ENCODE data around the gene FMNL2. TPM values are rescaled to one million over a fixed set of nuclear protein-coding genes. Genes with fewer than 3 reads are reported as not detected.
A peak's percentile ranks its signal among the peaks of the same experiment; 100 is the strongest.

FMNL2 gene
- total RNA-seq, 1 donor from 2014 or later, result 166 TPM

DNA sequence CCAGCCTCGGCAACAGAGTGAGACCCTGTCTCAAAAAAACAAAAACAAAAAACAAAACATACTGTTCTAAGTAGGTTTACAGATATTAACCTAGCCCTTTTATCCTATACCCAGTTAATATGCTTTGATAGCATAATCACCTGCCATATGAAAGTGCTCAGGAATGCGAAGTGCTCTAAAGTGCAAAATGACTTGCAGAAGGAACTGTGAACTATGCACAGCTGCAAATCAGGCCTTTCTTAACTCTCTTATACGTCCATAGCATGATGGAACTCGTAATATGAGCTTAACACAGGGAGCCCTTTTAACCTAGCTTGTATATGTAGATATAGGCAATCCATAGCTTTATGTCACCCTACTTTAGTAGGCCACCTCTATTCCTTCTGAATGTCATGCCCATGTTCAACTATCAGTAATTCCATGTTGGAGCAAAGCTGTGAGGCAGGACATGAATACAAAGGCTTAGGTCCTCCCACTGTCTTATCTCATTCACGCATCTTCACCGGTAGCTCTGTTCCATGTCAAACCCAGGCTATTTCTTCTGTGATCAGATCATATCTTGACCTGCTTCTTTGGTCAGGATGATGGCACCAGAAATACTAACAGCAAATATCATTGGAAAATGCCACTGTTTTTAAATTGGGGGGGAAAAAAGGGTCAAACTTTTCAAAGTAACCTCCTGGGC lies 309.4 kb downstream of the FMNL2 start:
- H3K4me3 Mint-ChIP-seq (ENCODE audit: unreplicated experiment), result no peak overlapping the region
- no peak for DNase-seq
- no peaks in the 10 kb centered on the region for H3K4me1 Mint-ChIP-seq (ENCODE audit: low read depth, unreplicated experiment)
- peaks cover 4% of the 10 kb centered on the region for H3K27me3 Mint-ChIP-seq (ENCODE audit: unreplicated experiment)
- peaks cover 9% of the 10 kb centered on the region for H3K36me3 Mint-ChIP-seq (ENCODE audit: unreplicated experiment)
- no peak overlapping the region for H3K27ac Mint-ChIP-seq (ENCODE audit: unreplicated experiment)
- TF ChIP-seq, protein P1, sequence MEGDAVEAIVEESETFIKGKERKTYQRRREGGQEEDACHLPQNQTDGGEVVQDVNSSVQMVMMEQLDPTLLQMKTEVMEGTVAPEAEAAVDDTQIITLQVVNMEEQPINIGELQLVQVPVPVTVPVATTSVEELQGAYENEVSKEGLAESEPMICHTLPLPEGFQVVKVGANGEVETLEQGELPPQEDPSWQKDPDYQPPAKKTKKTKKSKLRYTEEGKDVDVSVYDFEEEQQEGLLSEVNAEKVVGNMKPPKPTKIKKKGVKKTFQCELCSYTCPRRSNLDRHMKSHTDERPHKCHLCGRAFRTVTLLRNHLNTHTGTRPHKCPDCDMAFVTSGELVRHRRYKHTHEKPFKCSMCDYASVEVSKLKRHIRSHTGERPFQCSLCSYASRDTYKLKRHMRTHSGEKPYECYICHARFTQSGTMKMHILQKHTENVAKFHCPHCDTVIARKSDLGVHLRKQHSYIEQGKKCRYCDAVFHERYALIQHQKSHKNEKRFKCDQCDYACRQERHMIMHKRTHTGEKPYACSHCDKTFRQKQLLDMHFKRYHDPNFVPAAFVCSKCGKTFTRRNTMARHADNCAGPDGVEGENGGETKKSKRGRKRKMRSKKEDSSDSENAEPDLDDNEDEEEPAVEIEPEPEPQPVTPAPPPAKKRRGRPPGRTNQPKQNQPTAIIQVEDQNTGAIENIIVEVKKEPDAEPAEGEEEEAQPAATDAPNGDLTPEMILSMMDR (IDR thresholded peaks at IDR 0.05; ENCODE audit: partially characterized antibody, unreplicated experiment), result no peak
- H3K9me3 Mint-ChIP-seq (ENCODE audit: unreplicated experiment), result peaks cover 13% of the 10 kb centered on the region

DNA sequence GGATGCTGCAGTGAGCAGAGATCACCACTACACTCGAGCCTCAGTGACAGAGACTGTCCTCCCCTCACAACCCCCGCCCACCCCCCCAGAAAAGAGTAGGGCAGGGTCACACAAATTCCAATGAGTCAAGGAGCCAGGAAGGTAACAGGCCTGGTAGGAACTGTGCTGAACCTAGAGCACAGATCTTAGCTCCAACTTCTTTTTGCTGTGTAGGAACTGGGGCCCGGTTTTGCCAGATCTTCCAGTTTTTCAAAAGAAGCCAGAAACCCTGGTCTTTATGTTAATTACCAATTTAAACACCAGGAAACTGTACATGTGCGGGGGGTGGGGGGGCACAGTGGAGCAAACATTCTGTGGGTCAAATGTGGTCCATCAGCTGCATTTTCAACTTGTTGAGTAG lies 311.3 kb downstream of the FMNL2 start:
- peaks cover 4% of the 10 kb centered on the region for H3K27me3 Mint-ChIP-seq (ENCODE audit: unreplicated experiment)
- H3K4me1 Mint-ChIP-seq (ENCODE audit: low read depth, unreplicated experiment), result no peaks in the 10 kb centered on the region
- peaks cover 14% of the 10 kb centered on the region for H3K9me3 Mint-ChIP-seq (ENCODE audit: unreplicated experiment)
- TF ChIP-seq, protein P1 (IDR thresholded peaks at IDR 0.05; ENCODE audit: partially characterized antibody, unreplicated experiment), result no peak
- H3K36me3 Mint-ChIP-seq (ENCODE audit: unreplicated experiment), result peaks cover 4% of the 10 kb centered on the region
- no peak for DNase-seq
- no peak overlapping the region for H3K4me3 Mint-ChIP-seq (ENCODE audit: unreplicated experiment)
- H3K27ac Mint-ChIP-seq (ENCODE audit: unreplicated experiment), result no peak overlapping the region

DNA sequence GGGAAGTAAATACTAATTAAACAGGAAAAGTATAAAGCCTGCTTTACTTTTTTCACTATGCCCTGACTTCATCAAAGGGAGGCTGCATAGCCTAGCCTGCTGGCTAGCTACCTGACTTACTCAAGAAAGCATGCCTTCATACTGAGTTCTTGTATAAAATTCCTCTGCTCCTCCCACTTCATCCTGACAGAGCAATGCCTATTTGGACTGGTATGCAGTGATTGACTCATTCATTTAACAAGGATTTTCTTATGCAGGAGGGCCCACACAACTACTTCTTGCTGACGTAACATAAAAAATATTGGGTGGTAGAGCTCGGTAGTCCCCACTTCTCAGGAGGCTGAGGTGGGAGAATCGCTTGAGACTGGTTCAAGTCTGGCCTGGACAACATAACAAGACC lies 311.8 kb downstream of the FMNL2 start:
- Mint-ChIP-seq H3K27me3 (ENCODE audit: unreplicated experiment) (peaks cover 4% of the 10 kb centered on the region), H3K4me3 (ENCODE audit: unreplicated experiment) (no peak overlapping the region), H3K36me3 (ENCODE audit: unreplicated experiment) (no peaks in the 10 kb centered on the region), H3K27ac (ENCODE audit: unreplicated experiment) (peak overlapping the region; percentile 71), H3K9me3 (ENCODE audit: unreplicated experiment) (peaks cover 11% of the 10 kb centered on the region), H3K4me1 (ENCODE audit: low read depth, unreplicated experiment) (no peaks in the 10 kb centered on the region)
- TF ChIP-seq, protein P1 (IDR thresholded peaks at IDR 0.05; ENCODE audit: partially characterized antibody, unreplicated experiment), result no peak
- no peak for DNase-seq

DNA sequence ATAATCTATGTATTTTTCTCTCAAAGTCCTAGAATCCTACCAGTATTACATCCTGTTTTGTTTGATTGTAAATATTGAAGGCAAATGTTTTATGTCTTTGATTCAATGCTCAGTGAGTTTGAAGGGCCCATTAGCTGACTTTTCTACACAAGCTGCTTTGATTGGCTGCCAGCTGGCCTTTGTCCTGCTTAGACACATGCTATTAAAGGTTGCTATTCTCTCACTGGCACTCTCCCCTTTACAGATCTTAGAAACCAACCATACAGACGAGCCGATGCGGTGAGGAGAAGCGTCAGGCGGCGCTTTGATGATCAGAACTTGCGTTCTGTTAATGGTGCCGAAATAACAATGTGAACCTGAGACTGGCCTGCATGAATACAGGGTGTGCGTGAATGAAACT lies 312.6 kb downstream of the FMNL2 start:
- no peak overlapping the region for H3K4me3 Mint-ChIP-seq (ENCODE audit: unreplicated experiment)
- DNase-seq, result no peak
- TF ChIP-seq, protein P1 (IDR thresholded peaks at IDR 0.05; ENCODE audit: partially characterized antibody, unreplicated experiment), result no peak
- H3K4me1 Mint-ChIP-seq (ENCODE audit: low read depth, unreplicated experiment), result no peaks in the 10 kb centered on the region
- no peaks in the 10 kb centered on the region for H3K36me3 Mint-ChIP-seq (ENCODE audit: unreplicated experiment)
- peak overlapping the region; percentile 76 for H3K27ac Mint-ChIP-seq (ENCODE audit: unreplicated experiment)
- H3K9me3 Mint-ChIP-seq (ENCODE audit: unreplicated experiment), result peaks cover 8% of the 10 kb centered on the region
- H3K27me3 Mint-ChIP-seq (ENCODE audit: unreplicated experiment), result peaks cover 4% of the 10 kb centered on the region

DNA sequence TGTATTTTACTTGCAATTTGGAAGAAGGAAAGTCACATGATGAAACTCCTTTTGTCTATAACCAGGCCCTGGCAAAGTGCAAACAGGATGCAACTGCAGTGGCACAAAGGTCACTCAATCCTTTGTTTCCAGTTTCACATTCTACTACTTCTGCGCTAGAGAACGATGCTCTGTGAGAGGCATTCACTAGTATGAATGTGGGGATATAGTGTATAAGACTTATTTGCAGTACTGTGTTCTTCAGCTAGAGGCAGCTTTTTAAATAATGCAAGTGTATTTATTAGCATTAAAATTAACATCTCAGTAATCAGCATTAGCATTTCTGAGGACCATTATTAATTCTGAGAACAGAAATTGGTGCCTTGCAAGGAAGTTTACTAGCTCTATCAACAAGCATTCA lies 313.4 kb downstream of the FMNL2 start:
- Mint-ChIP-seq H3K27ac (ENCODE audit: unreplicated experiment) (peak overlapping the region; percentile 76), H3K9me3 (ENCODE audit: unreplicated experiment) (peaks cover 8% of the 10 kb centered on the region), H3K4me1 (ENCODE audit: low read depth, unreplicated experiment) (no peaks in the 10 kb centered on the region), H3K4me3 (ENCODE audit: unreplicated experiment) (no peak overlapping the region), H3K36me3 (ENCODE audit: unreplicated experiment) (no peaks in the 10 kb centered on the region), H3K27me3 (ENCODE audit: unreplicated experiment) (peaks cover 4% of the 10 kb centered on the region)
- no peak for DNase-seq
- TF ChIP-seq, protein P1 (IDR thresholded peaks at IDR 0.05; ENCODE audit: partially characterized antibody, unreplicated experiment), result no peak

Measured in glutamatergic neuron (in vitro differentiated cells).